GM21381 (cell line): ENCODE measurements around the gene FOXA3.
A peak's percentile ranks its signal among the peaks of the same experiment; 100 is the strongest.

Source experiments
- ATAC-seq: cut with Tn5 transposase; IDR thresholded peaks from one replicate; pipeline ENCODE4 v1.9.1; 2021; ENCODE audit warnings: mild to moderate bottlenecking, moderate library complexity; ENCODE audit not compliant: unreplicated experiment

FOXA3 gene

GRCh38 chr19:45863840-45864628 is at the start of gene FOXA3:
FOXA3 (plus strand) TSS chr19:45864326; CDS start chr19:45864457, 131 bp downstream.
- peak; percentile 38 for ATAC-seq

- no peak for ATAC-seq
Measured at GRCh38 chr19:45814851-45815480, 49.2 kb upstream of the FOXA3 start, which contains the start of gene RSPH6A. RSPH6A (minus strand) TSS chr19:45815308; CDS start chr19:45815176, 132 bp downstream.

GRCh38 chr19:45815481-45816216 is 48.5 kb upstream of the FOXA3 start:
- ATAC-seq: no peak

- no peak for ATAC-seq
Measured at GRCh38 chr19:45816236-45817009, 47.7 kb upstream of the FOXA3 start.

- ATAC-seq: peak; percentile 78
Measured at GRCh38 chr19:45817010-45817724, 47.0 kb upstream of the FOXA3 start.

- no peak for ATAC-seq
Measured at GRCh38 chr19:45817725-45818301, 46.3 kb upstream of the FOXA3 start.

- no peak for ATAC-seq
Measured at GRCh38 chr19:45819769-45820168, 44.4 kb upstream of the FOXA3 start.

GRCh38 chr19:45820413-45821102 is 43.6 kb upstream of the FOXA3 start:
- ATAC-seq: no peak

GRCh38 chr19:45821103-45821521 is 43.0 kb upstream of the FOXA3 start:
- no peak for ATAC-seq

GRCh38 chr19:45821570-45821969 is 42.6 kb upstream of the FOXA3 start:
- no peak for ATAC-seq

GRCh38 chr19:45822716-45823115 is 41.4 kb upstream of the FOXA3 start:
- ATAC-seq: no peak

GRCh38 chr19:45823182-45823581 is 40.9 kb upstream of the FOXA3 start:
- ATAC-seq: no peak

- no peak for ATAC-seq
Measured at GRCh38 chr19:45824041-45824471, 40.1 kb upstream of the FOXA3 start.

- no peak for ATAC-seq
Measured at GRCh38 chr19:45824531-45825262, 39.4 kb upstream of the FOXA3 start.

GRCh38 chr19:45825263-45825605 is 38.9 kb upstream of the FOXA3 start:
- no peak for ATAC-seq

- ATAC-seq: no peak
Measured at GRCh38 chr19:45825917-45826893, 37.9 kb upstream of the FOXA3 start.

- no peak for ATAC-seq
Measured at GRCh38 chr19:45826934-45827333, 37.2 kb upstream of the FOXA3 start.
